A549 treated with Mapracorat at 1 μM for 4 hours (cell line): ENCODE results near the gene NTRK2. TPM values are rescaled to one million over a fixed set of nuclear protein-coding genes. Genes with fewer than 3 reads are reported as not detected.

Experiments
- total RNA-seq: library from RNA; stranded (reverse); fragments of 200-300 nt; extraction: Qiagen RNA extraction; gene quantifications from 5 replicates; pipeline ENCODE4 v1.2.3, GENCODE V29; 2022

Gene NTRK2
- 0.02 to 0.04 TPM in 2 of 5 replicates, not detected in the others for total RNA-seq

GRCh38 chr9:84669288-84670137, at the start of gene NTRK2:
NTRK2 (plus strand) TSS chr9:84669729; CDS start chr9:84670749, 1,020 bp downstream.

